Panc1 (cell line): Measurements from ENCODE around the gene UTS2R. TPM values are rescaled to one million over a fixed set of nuclear protein-coding genes. Genes with fewer than 3 reads are reported as not detected.

Experiments
- ATAC-seq: fragments of 200-7000 bp; cut with Tn5 transposase; 2 replicates; pipeline ENCODE4 v1.9.1; 2020; ENCODE audit warnings: mild to moderate bottlenecking, moderate library complexity
- BruUV-seq: library from RNA; stranded (reverse); fragments of 400-500 nt; replicated peaks from 2 replicates; lab custom pipeline; 2021; lab: Mats Ljungman, UMichigan
- CTCF ChIA-PET: fragments of 300-600 bp; sonication (Branson Sonifier 250); formaldehyde crosslinking; loops from one replicate; lab custom pipeline; 2022; ENCODE audit warnings: antibody characterized with exemption; lab: Charles Lee
- POLR2A ChIA-PET: fragments of 300-600 bp; sonication (Branson Sonifier 250); formaldehyde crosslinking; loops from one replicate; lab custom pipeline; 2022; ENCODE audit warnings: antibody characterized with exemption; lab: Charles Lee
- DNase-seq: peaks from one replicate; pipeline ENCODE4 v3.0.0-alpha.2; 2010; ENCODE audit warnings: low read depth, low spot score
- H3K27ac ChIP-seq: 2 replicates; pipeline ENCODE4 v1.5.1; 2011; ENCODE audit warnings: mild to moderate bottlenecking, low read length, inconsistent platforms
- H3K27me3 ChIP-seq: fragments of 200-500 bp; sonication (Bioruptor generic); 2 replicates; pipeline ENCODE4 v1.6.0; 2014; ENCODE audit warnings: low read length, inconsistent platforms; ENCODE audit not compliant: control insufficient read depth, insufficient read depth
- H3K36me3 ChIP-seq: fragments of 200-500 bp; sonication (Bioruptor generic); 2 replicates; pipeline ENCODE4 v1.5.1; 2014; ENCODE audit warnings: inconsistent platforms, mild to moderate bottlenecking, low read length, moderate library complexity; ENCODE audit not compliant: control insufficient read depth, insufficient read depth
- H3K4me1 ChIP-seq: 2 replicates; pipeline ENCODE4 v1.5.1; 2011; ENCODE audit warnings: inconsistent platforms, mild to moderate bottlenecking, low read length, moderate library complexity; ENCODE audit not compliant: control insufficient read depth, insufficient read depth
- H3K4me3 ChIP-seq, 2 experiments: 2 replicates each; pipeline ENCODE4 v1.5.1; 2011 to 2012; ENCODE audit warnings: low read depth in 2 of 2, low read length in 2 of 2, mild to moderate bottlenecking in 2 of 2, inconsistent platforms in 1 of 2, moderate library complexity in 1 of 2
- H3K9me3 ChIP-seq: fragments of 200-500 bp; sonication (Bioruptor generic); 2 replicates; pipeline ENCODE4 v1.5.1; 2014; ENCODE audit warnings: low read depth, mild to moderate bottlenecking, inconsistent platforms, low read length, moderate library complexity; ENCODE audit not compliant: control insufficient read depth, insufficient read depth
- CTCF ChIP-seq: fragments of 450-650 bp; IDR thresholded peaks from 2 replicates; pipeline ENCODE4 v1.5.1; 2017; ENCODE audit warnings: mild to moderate bottlenecking
- POLR2AphosphoS5 ChIP-seq: IDR thresholded peaks from 2 replicates; pipeline ENCODE4 v1.6.1; 2012; ENCODE audit warnings: mild to moderate bottlenecking, low read depth, low read length, moderate library complexity
- REST ChIP-seq, 2 experiments: IDR thresholded peaks; 2 replicates each; pipeline ENCODE4 v1.6.1; 2011 to 2012; ENCODE audit warnings: low read depth in 2 of 2, control low read depth in 1 of 2, low read length in 1 of 2, mild to moderate bottlenecking in 1 of 2, moderate library complexity in 1 of 2; ENCODE audit not compliant: insufficient read depth in 1 of 2
- SIN3A ChIP-seq: IDR thresholded peaks from 2 replicates; pipeline ENCODE4 v1.6.1; 2012; ENCODE audit warnings: low read depth, mild to moderate bottlenecking, low read length, moderate library complexity, borderline replicate concordance; ENCODE audit not compliant: insufficient read depth
- TCF7L2 ChIP-seq: IDR thresholded peaks from 2 replicates; pipeline ENCODE4 v1.6.1; 2011; ENCODE audit warnings: mild to moderate bottlenecking, low read depth, low read length, inconsistent platforms
- in situ Hi-C: cut with HindIII; loops from 2 replicates; pipeline ENCODE4 v1.10.0; 2016; ENCODE audit warnings: low sequenced_read_pairs, low pct_unique_long_range_greater_than_20kb
- intact Hi-C: fragments of 100-400 bp; cut with micrococcal nuclease; formaldehyde crosslinking; loops from one replicate; pipeline ENCODE4 v1.10.0; 2022; ENCODE audit not compliant: unreplicated experiment
- total RNA-seq: library from RNA; stranded (reverse); gene quantifications from one replicate; pipeline ENCODE4 v1.2.1, GENCODE V29; 2021; ENCODE audit not compliant: unreplicated experiment

UTS2R gene
- total RNA-seq, 1 experiment from 2014 or later = 0.39 TPM

- Histone ChIP-seq H3K4me3 (no peak overlapping the region), H3K36me3 (no peaks in the 10 kb centered on the region), H3K9me3 (no peaks in the 10 kb centered on the region), H3K4me1 (peaks cover 7% of the 10 kb centered on the region; the same call in 1 of the 2 replicates), H3K27me3 (no peaks in the 10 kb centered on the region), H3K27ac (no peak overlapping the region)
- ChIA-PET POLR2A (no interaction called here), CTCF (no interaction called here)
- BruUV-seq = no TSS peak
- in situ Hi-C loops = no loop called here
- ATAC-seq (no peak), DNase-seq (no peak)
- TF ChIP-seq REST (IDR thresholded peaks at IDR 0.05; ENCODE audit: insufficient read depth in 1 of 2, low read depth in 2 of 2, low read length in 1 of 2) = no peak
- no peak for TF ChIP-seq CTCF
- TF ChIP-seq SIN3A = no peak
- no peak for TF ChIP-seq TCF7L2
- no peak for TF ChIP-seq POLR2AphosphoS5
- intact Hi-C loops = no loop called here
These were observed 29.3 kb downstream of the UTS2R start for GRCh38 chr17:82400830-82401229.

GRCh38 chr17:82402865-82403264 lies 31.3 kb downstream of the UTS2R start:
- in situ Hi-C loops = no loop called here
- POLR2A ChIA-PET = no interaction called here
- BruUV-seq = no TSS peak

More at GRCh38 chr17:82402865-82403264, 31.3 kb downstream of the UTS2R start:
- ATAC-seq (no peak), DNase-seq (no peak)
- Histone ChIP-seq H3K27me3 (no peaks in the 10 kb centered on the region), H3K4me3 (no peak overlapping the region), H3K27ac (no peak overlapping the region), H3K9me3 (no peaks in the 10 kb centered on the region), H3K4me1 (no peaks in the 10 kb centered on the region), H3K36me3 (no peaks in the 10 kb centered on the region)
- intact Hi-C loops = no loop called here
- CTCF ChIA-PET = no interaction called here
- TF ChIP-seq REST (IDR thresholded peaks at IDR 0.05; ENCODE audit: insufficient read depth in 1 of 2, low read depth in 2 of 2, low read length in 1 of 2) (no peak), TCF7L2 (no peak), SIN3A (no peak), POLR2AphosphoS5 (no peak), CTCF (no peak)
